ENCODE results near the gene CERS4.
"Not testable (repeated sequence)": the region's sequence is repeated elsewhere in the genome, so short reads cannot be mapped to it uniquely, and the experiment has no call there.

Gene CERS4

DNA sequence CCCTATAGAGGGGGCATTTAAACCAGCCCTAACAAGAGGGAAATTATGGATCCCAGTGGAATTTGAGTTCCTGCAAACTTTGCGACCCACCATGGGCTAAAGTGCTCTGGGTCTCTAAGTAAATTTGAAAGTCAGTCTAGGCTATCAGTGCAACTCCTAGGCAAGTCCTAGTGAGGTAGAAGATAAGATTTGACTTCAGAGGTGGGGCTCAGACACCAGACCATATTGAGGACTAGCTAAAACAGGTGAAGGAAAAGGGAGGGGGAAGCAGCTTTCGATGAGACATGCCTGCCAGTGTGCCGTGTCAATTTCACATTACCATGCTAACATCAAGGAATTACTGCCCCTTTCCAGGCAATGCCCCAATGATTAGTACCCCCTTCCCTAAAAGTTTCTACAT, 60.6 kb downstream of the CERS4 start:
- no peak for DNase-seq

DNA sequence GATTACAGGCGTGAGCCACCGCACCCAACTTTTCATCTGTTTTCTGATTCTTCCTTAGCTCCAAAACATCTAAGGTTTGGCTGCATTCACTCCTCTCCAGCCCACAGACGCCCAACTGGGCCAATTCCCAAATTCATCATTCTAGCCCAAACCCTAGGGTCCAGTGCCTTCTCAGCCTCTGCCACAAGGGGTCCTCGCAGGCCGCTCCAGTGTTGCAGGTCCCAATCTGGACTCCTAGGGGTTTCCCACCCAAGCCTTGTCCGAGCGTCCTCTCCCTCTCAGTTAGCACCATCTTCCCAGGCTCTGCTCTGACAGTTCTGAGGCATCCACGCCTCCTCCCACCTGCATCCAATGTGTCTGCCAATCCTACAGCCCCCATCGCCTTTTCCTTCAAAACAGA, 67.3 kb downstream of the CERS4 start:
- DNase-seq: not testable (repeated sequence)

DNA sequence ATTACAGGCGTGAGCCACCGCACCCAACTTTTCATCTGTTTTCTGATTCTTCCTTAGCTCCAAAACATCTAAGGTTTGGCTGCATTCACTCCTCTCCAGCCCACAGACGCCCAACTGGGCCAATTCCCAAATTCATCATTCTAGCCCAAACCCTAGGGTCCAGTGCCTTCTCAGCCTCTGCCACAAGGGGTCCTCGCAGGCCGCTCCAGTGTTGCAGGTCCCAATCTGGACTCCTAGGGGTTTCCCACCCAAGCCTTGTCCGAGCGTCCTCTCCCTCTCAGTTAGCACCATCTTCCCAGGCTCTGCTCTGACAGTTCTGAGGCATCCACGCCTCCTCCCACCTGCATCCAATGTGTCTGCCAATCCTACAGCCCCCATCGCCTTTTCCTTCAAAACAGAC, 82.2 kb downstream of the CERS4 start:
- DNase-seq: not testable (repeated sequence)

DNA sequence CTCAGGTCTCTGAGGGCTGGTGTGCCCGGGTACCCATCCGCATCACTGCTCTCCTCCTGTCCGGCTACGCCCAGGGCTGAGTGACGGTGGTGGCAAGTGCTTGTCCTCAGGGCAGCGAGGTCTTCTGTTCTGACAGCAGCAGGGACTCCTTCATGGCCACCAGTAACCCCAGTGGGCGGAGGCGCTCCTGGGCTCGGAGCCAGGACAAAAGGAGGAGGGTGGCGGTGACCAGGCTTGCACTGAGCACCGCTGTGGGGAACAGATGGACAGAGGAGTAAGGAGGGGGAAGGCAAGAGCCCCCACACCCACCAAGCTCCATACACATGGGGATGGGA, 93.2 kb downstream of the CERS4 start:
- DNase-seq: no peak

DNA sequence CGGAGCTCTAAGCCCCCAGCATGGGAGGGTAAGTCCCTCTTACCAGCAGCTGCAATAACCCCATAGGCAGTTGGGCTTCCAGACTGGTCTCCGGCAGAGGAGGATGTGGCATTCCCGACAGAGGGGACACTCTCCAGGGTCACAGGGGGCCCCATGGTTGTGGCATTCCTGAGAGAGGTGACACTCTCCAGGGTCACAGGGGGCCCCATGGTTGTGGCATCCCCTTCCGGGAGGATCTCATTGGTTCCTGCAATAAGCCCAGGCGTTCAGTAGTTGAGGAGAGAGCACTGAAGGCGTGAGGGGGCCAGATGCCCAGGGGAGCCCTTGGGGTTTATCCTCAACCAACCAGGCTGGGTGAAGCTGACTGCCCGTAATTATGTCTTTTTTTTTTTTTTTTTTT, 93.6 kb downstream of the CERS4 start:
- no peak for DNase-seq

DNA sequence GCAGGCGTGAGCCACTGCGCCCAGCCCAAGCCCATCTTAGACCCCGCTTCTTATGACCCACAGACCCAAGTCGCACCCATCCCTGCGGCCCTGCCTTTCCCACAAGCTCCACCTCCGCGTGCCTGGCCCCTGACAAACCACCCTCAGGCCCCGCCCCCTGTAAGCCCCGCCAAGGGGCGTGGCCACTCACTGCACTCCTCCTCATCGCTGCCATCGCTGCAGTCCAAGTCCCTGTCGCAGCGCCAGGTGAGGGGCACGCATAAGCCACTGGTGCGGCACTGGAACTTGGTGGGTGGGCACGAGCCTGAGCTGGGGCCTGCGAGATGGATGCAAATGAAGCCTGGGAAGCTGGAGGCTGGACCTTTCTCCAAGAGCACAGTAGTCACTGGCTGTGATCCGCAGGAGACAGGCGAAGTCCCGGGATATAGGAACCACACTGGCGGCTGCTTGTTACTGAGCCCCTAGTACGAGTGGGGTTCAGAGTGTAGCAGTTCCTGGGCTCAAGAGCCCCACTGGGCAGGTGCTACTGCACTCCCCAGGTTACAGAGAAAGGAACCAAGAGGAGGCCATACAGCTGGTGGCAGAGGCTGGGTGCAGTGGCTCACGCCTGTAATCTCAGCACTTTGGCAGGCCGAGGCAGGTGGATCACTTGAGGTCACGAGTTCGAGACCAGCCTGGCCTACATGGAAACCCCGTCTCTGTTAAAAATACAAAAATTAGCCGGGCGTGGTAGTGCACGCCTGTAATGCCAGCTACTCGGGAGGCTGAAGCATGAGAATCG, 95.9 kb downstream of the CERS4 start:
- no peak for DNase-seq

DNA sequence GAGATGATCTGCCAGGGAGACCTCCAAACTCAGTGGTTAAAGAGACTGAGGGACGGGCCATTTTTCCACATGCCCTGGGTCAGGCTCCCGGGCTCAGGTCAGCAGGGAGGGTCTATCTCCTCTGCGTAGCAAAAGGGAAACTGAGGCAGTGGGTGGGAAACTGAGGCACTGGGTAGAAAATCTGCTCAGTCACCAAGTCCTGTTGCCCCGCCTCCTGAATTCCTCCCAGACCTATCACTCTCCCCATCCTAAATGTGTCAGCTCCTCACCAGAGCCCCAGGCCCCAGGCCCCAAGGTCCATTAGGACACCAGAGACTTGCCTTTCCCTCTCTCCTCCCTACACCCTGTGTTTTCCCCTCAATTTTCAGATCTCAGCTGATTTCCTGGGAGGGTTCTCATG, 96.6 kb downstream of the CERS4 start:
- DNase-seq: no peak

DNA sequence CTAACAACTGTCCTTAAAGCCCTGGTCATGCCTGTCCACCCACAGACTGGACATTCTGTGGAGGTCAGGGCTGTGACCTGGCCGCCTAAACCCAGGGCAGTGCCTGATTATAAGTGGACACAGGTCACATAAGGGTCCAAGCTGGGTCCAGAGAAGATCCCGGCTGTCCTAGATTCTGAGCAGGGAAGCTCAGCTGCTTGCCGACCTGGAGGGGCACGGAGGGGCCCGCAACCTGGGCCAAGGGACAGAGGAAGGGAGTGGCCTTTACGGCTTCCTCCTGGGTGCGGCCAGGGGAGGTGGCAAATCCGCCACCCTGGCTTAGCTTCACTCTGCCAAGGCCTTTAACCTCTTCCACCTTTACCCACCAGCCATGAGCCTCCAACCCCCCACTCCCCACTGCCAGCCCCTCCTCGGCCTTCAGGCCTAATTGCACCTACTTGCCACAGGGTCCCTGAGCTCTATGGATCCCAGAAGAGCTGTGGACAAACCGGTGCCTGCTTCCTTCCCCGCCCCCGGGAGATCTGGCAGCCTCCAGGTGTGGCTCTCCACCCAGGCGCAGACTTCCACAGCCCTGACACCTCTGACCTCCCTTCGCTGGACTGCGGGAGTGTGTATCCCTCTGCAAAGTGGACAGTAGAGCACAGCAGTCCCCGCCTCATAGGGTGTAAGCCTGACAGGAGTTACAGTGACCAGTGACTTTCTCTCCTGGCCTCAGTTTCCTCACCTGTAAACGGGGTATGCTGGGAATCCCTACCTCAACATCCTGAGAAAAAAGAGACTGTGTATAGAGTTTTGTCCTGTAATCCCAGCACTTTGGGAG, 97.3 kb downstream of the CERS4 start:
- DNase-seq: no peak

DNA sequence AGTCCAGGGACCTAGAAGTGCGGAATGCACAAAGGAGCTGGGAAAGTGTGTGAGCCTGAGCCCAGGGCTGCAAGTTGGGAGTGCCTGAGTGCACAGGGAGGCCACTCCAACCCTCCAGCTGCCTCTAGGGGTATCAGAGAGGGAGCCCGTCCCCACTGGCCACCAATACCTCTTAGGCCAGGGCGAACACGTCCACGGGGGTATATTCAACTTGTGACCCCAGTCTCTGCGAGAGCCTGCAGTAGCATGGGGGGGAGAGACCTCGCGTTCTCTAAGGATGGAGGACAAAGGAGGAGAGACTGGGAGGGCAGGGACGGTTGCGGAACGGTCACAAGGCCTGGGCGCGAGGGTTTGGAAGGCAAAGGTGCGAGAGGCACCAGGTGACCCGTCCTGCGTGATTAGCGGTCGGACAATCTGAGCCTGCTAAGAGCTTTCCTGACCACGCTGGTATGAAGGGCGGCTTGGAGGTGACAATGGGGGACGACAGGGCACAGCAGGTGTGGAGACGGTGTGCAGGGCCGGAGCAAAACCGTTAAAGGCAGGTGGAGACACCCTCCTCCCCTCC, 98.3 kb downstream of the CERS4 start:
- no peak for DNase-seq

DNA sequence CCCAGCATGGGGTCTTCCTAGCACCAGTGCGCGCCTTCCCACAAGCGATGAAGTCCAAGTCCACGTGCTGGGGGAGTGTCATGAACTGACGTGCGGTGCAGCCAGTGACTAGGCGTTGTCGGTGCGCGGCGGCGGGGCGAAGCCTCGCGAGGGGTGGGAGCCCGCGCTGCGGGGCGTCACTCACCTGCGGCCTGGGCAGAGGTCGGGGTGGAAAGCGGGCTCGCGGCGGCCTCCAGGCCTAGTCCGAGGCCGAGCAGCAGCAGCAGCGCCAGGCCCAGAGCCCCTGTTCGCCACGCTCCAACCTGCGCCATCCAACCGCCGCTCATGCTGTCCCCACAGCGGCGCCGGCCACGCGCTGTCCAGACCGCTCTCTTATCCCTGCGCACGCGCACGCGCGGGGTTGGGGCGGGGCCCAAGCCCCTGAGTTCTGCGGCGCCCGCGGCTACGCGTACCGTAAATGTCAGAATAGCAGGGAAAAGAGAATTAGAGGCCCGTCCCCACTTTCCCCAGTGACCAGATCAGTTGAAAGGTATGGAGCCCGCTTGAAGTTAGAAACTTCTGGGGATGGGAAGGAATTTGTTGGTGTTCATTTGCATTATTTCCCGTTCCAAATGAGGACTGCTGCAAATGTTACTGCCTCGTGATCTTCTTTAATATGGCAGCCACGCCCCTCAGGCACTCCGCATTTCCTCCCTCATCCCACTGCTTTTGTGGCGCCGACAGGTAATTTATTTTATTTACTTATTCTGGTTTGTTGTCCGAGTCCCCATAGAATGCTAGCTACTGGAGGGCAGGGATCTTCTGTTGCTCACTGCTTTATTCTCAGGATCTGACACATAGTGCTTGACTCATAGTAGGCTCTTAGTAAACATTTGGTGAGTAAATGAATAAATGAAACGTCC, 99.0 kb downstream of the CERS4 start, which contains the start of gene CD320:
TSS of gene CD320 (minus strand) at position 394 of the 902 bp plus-strand sequence. CDS start at position 326, 68 bp downstream.
- peak; percentile 56 for DNase-seq

DNA sequence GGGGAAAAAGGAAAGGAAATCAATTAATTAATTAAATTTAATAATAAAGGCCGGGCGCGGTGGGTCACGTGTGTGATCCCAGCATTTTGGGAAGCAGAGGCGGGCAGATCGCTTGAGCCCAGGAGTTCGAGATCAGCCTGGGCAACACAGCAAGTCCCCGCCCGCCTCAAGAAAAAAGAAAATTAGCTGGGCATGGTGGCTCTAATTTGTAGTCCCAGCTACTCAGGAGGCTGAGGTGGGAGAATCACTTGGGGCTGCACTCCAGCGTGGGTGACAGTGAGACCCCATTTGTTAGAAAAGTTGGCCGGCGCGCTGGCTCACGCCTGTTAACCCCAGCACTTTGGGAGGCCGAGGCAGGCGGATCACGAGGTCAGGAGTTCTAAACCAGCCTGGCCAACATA, 99.7 kb downstream of the CERS4 start:
- no peak for DNase-seq

DNA sequence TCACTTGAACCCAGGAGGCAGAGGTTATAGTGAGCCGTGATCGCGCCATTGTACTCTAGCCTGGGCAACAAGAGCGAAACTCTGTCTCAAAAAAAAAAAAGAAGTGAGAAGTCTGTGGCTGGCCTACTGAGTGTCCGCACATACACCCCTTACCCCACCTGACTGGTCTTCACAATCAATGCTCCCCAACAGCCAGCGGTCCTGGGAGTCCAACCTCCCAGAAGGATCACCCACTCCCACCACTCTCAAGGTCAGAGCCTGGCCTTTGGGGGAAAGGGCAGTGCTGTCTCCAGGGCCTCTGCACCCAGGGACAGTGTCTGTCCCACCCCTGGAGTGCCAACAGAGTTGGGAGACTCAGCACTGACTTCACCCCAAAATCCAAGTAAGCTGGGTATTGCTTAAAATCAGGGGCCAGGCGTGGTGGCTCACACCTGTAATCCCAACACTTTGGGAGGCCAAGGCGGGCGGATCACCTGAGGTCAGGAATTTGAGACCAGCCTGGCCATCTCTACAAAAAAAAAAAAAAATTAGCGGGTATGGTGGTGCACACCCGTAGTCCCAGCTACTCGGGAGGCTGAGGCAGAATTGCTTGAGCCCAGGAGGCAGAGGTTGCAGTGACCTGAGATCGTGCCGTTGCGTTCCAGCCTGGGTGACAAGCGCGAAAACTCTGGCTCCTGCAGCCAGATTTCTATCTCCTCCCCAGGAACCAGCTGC, 101.3 kb downstream of the CERS4 start:
- DNase-seq: no peak

DNA sequence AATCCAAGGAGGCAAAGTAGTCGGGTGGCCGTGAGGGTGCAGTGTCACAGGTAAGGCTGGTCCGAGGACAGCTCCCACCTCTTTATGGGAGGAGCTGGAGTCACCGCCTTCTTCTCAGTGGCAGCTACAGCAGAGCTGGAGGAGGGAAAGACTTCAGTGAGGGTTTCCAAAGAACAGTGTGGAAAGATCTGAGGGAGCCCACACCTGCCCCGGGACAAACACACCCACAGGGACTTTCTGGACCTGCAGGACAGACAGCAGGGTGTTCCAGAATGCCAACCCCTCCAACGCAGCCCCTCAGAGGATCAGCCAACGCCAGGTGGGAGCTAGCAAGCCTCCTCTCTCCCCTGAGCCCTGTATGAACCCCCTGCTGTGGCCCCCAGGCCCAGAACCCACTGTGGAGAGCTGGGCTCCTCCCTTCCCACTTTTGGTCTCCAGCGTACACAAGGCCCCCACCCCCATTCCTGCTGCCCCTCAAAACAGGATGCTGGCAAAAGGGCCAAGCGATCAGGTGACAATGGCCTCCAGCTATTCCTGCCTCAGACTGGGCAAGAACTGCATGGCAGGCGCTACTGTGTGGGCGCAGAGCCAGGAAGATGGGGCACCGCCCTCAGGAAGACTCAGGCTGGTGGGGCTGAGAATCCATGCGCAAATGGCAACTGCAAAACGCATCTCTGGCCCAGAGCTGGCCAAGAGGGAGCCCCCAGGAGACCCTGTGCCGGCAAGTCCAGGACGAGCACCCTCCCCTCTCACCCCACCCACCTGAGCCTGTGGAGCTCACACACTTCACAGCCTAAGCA, 102.5 kb downstream of the CERS4 start:
- DNase-seq: no peak

Measured in NCI-H2081 treated with DMSO at 0.1 percent for 48 hours (cell line).